ENCODE data around the gene WBP4.
"Not testable (repeated sequence)": the region's sequence is repeated elsewhere in the genome, so short reads cannot be mapped to it uniquely, and the experiment has no call there.

Gene WBP4

GRCh38 chr13:41075034-41075433 is 13.7 kb downstream of the WBP4 start:
- DNase-seq (ENCODE audit: low read depth), result no peak
- no peak overlapping the region for H3K4me3 ChIP-seq (ENCODE audit: low read depth, low read length)

DNA sequence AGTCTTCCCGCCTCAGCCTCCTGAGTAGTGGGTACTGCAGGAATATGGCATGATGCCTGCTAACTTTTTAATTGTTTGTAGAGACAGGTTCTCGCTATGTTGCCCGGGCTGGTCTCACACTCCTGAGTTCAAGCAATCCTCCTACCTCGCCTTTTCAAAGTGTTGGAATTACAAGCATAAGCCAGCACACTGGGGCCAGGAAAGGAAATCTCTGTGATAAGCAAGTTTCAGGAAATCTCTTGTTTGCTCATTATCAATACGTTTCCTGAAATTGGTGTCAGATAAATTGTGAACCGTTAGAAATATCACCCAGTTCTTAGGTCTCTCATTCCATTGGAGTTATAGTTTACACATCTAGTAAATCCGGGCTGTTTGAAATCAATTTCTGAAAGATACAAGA is 14.2 kb downstream of the WBP4 start:
- no peak for DNase-seq (ENCODE audit: low read depth)
- H3K4me3 ChIP-seq (ENCODE audit: low read depth, low read length), result no peak overlapping the region

GRCh38 chr13:41077475-41077874 is 16.2 kb downstream of the WBP4 start:
- H3K4me3 ChIP-seq (ENCODE audit: low read depth, low read length), result no peak overlapping the region
- no peak for DNase-seq (ENCODE audit: low read depth)

DNA sequence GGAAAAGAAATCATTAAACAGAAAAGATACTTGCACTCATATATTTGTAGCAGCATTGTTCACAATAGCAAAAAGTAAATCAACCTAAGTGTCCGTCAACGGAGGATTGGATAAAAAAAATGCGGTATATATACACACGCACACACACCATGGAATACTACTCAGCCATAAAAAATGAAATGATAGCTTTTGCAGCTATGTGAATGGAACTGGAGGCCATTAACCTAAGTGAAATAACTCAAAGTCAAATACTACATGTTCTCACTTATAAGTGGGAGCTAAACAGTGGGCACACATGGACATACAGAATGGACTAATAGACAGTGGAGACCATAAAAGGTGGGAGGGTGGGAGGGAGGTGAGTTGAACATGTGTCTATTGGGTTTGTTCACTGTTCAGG is 18.4 kb downstream of the WBP4 start:
- no peak overlapping the region for H3K4me3 ChIP-seq (ENCODE audit: low read depth, low read length)
- no peak for DNase-seq (ENCODE audit: low read depth)

GRCh38 chr13:41085961-41086585 is 24.8 kb downstream of the WBP4 start:
- DNase-seq (ENCODE audit: low read depth), result no peak
- H3K4me3 ChIP-seq (ENCODE audit: low read depth, low read length), result no peak overlapping the region

- DNase-seq (ENCODE audit: low read depth); H3K4me3 ChIP-seq (ENCODE audit: low read depth, low read length): not testable (repeated sequence)
Observed at GRCh38 chr13:41095681-41096080, 34.4 kb downstream of the WBP4 start.

- no peak overlapping the region for H3K4me3 ChIP-seq (ENCODE audit: low read depth, low read length)
- no peak for DNase-seq (ENCODE audit: low read depth)
Observed at GRCh38 chr13:41098761-41099160, 37.5 kb downstream of the WBP4 start.

- DNase-seq (ENCODE audit: low read depth), result no peak
- H3K4me3 ChIP-seq (ENCODE audit: low read depth, low read length), result no peak overlapping the region
Observed at GRCh38 chr13:41099986-41100385, 38.7 kb downstream of the WBP4 start.

- DNase-seq (ENCODE audit: low read depth), result no peak
- no peak overlapping the region for H3K4me3 ChIP-seq (ENCODE audit: low read depth, low read length)
Observed at GRCh38 chr13:41107104-41107571, 45.8 kb downstream of the WBP4 start.

DNA sequence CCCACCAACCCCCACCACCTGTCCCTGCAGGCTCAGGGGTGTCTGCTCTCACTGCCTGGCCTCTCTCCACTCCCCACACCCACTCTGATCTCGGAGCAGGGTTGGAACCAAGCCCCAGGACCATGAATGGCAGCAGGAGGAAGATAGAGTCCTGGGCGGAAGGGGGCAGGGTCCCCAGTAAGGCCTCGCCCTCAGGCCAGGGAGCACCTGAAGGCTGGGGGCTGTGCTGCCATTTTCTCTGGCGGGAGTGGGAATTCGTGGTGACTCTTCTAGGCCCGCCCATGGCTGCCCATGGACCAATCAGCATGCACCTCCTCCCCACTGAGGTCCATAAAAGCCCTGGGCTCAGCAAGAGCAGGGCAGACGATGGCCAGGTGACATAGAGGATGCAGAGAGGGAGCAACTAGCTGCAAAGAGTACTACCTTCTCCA is 46.3 kb downstream of the WBP4 start:
- DNase-seq (ENCODE audit: low read depth), result no peak
- H3K4me3 ChIP-seq (ENCODE audit: low read depth, low read length), result no peak overlapping the region

DNA sequence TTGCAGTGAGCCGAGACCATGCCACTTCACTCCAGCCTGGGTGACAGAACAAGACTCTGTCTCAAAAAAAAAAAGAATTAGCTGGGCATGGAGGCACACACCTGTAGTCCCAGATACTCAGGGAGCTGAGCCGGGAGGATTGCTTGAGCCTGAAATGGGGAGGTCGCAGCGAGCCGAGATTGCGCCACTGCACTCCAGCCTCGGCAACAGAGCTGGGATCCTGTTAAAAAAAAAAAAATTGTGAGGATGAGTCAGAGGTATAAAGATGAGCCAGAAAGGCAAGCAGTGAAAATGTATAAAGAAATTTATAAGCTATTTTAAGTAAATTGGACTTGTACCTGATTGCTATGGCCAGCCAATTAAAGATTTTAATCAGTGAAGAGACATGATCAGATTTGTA is 50.1 kb downstream of the WBP4 start:
- H3K4me3 ChIP-seq (ENCODE audit: low read depth, low read length), result no peak overlapping the region
- DNase-seq (ENCODE audit: low read depth), result no peak

- no peak for DNase-seq (ENCODE audit: low read depth)
- H3K4me3 ChIP-seq (ENCODE audit: low read depth, low read length), result no peak overlapping the region
Observed at GRCh38 chr13:41117869-41118268, 56.6 kb downstream of the WBP4 start.

DNA sequence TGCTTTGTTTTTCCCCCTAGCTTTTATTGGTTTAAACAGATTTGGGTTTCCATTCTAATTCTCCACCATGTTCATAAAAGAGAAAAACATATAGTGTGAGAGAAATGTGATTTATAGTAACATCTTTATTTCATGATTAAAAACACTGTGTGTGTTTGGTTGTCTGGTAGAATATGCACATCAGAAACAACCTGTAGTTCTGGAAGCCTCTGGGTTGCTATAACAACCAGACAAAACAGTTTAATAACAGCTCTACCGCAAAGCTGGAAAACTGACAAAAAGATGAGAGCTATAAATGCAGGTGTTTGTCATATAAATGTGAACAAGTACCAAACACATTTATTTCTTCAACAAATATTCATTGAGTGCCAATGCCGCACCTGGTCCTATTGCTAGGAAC is 61.5 kb downstream of the WBP4 start:
- no peak for DNase-seq (ENCODE audit: low read depth)
- no peak overlapping the region for H3K4me3 ChIP-seq (ENCODE audit: low read depth, low read length)

- no peak for DNase-seq (ENCODE audit: low read depth)
- no peak overlapping the region for H3K4me3 ChIP-seq (ENCODE audit: low read depth, low read length)
Observed at GRCh38 chr13:41127701-41128100, 66.4 kb downstream of the WBP4 start.

DNA sequence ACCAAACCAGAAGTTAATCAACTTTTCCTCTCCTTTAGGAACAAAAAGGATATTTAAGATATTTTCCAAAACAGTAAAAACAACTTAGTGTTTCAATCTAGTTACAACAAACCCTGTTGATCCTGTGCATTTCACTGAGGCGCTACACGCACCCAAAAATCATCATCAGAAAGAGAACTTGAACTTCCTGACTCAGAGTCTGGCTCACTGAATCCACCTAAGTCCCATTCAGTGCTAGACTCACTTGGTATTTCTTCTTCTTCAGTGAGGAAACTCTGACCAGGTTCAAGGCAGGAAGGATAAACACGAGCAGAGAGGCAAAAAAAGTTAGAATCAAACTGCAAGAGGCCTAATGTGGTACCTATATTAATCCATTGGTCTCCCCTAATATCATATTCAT is 69.0 kb downstream of the WBP4 start:
- DNase-seq (ENCODE audit: low read depth), result no peak
- peak overlapping the region; percentile 24 for H3K4me3 ChIP-seq (ENCODE audit: low read depth, low read length)

GRCh38 chr13:41131189-41131588 is 69.9 kb downstream of the WBP4 start:
- DNase-seq (ENCODE audit: low read depth); H3K4me3 ChIP-seq (ENCODE audit: low read depth, low read length): not testable (repeated sequence)

DNA sequence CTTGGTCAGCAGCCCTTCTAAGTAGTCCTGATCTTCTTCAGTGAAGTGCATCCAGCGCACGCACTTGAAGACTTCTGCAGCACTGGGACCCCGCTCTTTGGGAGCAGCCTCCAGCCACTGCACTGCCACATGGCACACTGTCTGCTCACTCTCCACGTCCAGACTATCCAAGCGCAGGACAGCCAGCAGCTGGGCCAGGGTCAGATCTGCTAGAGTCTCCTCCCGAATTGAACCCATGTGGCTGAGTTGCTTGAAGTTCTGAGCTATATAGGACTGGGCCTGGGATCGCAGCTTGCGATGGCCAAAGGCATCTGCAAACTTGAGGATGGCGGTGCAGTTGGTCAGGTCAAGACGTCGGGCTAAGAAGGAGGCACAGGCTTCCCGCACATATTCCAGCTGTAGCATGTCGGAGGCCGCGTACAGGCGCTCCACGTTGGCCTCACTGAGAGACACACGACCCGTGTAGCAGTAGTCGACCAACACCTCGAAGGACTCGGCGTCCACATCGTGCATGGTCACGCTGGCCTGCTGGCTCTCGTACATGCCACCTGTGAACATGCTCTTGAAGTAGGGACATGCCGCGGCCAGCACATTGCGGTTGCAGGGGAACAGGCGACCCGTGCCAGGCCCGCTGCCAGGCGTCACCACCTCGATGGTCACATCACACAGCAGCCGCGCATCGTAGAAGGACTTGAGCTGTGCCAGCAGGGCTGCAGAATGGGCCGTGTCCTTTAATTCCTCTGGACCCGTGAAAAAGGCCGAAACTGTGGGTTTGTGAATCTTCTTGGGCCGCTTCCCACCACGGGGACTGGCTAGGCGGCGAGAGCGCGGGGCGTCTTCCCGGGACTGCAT is 70.6 kb downstream of the WBP4 start:
- peak overlapping the region; percentile 66 for H3K4me3 ChIP-seq (ENCODE audit: low read depth, low read length)
- DNase-seq (ENCODE audit: low read depth), result not testable (repeated sequence)

- H3K4me3 ChIP-seq (ENCODE audit: low read depth, low read length), result peak within 1 kb of the TSS; percentile 66
- peak; percentile 98 for DNase-seq (ENCODE audit: low read depth)
Observed at GRCh38 chr13:41132512-41133152, 71.3 kb downstream of the WBP4 start, which contains the start of gene KBTBD6. Gene KBTBD6 (minus strand): TSS chr13:41132802. CDS start chr13:41132511, 291 bp downstream.

Data from skeletal muscle cell (primary cell).